ENCODE measurements around the gene OR2W1.

The OR2W1 gene

DNA sequence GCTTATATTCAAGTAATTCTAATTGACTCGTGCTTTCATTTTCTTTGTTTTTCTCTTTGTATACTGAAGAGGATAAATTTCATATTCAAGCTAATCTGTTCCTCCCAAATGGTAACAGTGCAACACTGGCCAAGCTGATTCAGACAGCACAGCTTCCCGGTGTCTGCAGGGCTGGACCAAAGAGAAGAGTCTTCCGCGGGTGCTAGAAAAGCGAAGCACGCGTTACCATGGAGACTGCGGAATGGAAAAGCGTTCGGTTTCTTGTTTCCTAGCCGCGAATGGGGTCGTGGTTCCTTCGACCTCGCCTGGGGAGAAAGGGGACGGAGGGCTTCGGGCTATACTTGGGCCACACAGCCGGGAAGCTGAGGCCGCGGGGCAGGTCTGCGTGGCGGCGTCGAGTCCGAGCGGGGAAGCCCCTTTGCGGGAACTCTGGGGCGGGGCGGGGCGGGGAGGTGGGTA, 33.7 kb downstream of the OR2W1 start:
- peak overlapping the region; percentile 15; the same call in 1 of the 2 replicates for H3K27ac ChIP-seq
- H3K36me3 ChIP-seq (ENCODE audit: insufficient read depth) = no peaks in the 10 kb centered on the region
- TF ChIP-seq, protein P1, sequence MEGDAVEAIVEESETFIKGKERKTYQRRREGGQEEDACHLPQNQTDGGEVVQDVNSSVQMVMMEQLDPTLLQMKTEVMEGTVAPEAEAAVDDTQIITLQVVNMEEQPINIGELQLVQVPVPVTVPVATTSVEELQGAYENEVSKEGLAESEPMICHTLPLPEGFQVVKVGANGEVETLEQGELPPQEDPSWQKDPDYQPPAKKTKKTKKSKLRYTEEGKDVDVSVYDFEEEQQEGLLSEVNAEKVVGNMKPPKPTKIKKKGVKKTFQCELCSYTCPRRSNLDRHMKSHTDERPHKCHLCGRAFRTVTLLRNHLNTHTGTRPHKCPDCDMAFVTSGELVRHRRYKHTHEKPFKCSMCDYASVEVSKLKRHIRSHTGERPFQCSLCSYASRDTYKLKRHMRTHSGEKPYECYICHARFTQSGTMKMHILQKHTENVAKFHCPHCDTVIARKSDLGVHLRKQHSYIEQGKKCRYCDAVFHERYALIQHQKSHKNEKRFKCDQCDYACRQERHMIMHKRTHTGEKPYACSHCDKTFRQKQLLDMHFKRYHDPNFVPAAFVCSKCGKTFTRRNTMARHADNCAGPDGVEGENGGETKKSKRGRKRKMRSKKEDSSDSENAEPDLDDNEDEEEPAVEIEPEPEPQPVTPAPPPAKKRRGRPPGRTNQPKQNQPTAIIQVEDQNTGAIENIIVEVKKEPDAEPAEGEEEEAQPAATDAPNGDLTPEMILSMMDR (conservative IDR thresholded peaks at IDR 0.05; ENCODE audit: low read depth, low read length) = no peak
- H4K20me1 ChIP-seq (ENCODE audit: insufficient read depth) = no peaks in the 10 kb centered on the region
- H3K27me3 ChIP-seq (ENCODE audit: insufficient read depth, low read depth) = no peaks in the 10 kb centered on the region
- no peaks in the 10 kb centered on the region for H3K79me2 ChIP-seq (ENCODE audit: insufficient read depth, low read depth)
- peak overlapping the region; percentile 43; the same call in 1 of the 2 replicates for H3K4me2 ChIP-seq
- H3K4me1 ChIP-seq (ENCODE audit: low read depth, poor library complexity, severe bottlenecking) = no peaks in the 10 kb centered on the region
- H3K4me3 ChIP-seq (IDR thresholded peaks at IDR 0.05; ENCODE audit: insufficient read depth, low read depth, low read length) = no peak overlapping the region
- H3K9ac ChIP-seq = peak overlapping the region; percentile 27; the same call in 1 of the 2 replicates
- peak overlapping the region; percentile 58; the same call in 1 of the 2 replicates for H2AFZ ChIP-seq (ENCODE audit: low read depth)

DNA sequence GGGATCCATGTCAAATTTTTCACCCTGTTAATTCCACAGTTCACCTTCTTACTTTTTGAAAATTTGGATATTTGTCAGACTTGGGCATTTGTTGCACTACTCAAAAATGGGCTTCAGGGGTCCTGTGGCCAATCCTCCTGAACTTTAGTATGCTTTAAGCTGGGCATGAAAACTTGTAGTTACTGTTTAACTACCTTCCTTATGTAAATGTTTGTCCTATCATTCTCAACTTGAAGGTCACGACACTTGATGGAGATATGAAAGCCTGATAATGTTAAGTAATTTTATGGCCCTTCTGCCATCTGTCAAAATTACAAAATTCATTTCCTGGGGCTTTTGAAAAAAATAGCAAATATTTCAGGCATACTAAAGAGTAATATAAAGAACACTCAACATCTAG, 35.6 kb downstream of the OR2W1 start:
- Histone ChIP-seq H3K79me2 (ENCODE audit: insufficient read depth, low read depth) (no peaks in the 10 kb centered on the region), H3K27ac (no peak overlapping the region), H3K4me3 (IDR thresholded peaks at IDR 0.05; ENCODE audit: insufficient read depth, low read depth, low read length) (no peak overlapping the region), H3K4me2 (no peak overlapping the region), H4K20me1 (ENCODE audit: insufficient read depth) (no peaks in the 10 kb centered on the region), H3K36me3 (ENCODE audit: insufficient read depth) (no peaks in the 10 kb centered on the region), H2AFZ (ENCODE audit: low read depth) (no peak overlapping the region), H3K9ac (no peak overlapping the region), H3K4me1 (ENCODE audit: low read depth, poor library complexity, severe bottlenecking) (no peaks in the 10 kb centered on the region), H3K27me3 (ENCODE audit: insufficient read depth, low read depth) (no peaks in the 10 kb centered on the region)
- TF ChIP-seq, protein P1 (conservative IDR thresholded peaks at IDR 0.05; ENCODE audit: low read depth, low read length) = no peak

DNA sequence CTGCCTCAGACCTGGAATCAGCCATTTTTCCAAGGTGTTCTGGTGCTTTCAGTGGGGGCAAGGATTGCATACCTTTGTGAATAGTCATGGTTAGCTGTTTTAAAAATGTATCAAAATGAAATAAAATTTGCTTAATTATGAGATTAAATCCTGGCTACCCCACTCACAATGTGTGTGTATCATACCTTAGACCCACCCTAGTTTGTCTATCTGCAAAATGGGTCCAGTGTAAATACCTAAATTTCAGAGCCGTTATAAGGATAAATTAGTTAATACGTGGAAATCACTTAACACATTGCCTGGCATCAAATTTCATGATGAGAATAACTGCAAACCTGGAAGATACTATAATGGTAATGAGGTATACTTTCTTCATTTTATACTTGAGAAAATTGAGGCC, 36.9 kb downstream of the OR2W1 start:
- Histone ChIP-seq H3K4me1 (ENCODE audit: low read depth, poor library complexity, severe bottlenecking) (no peaks in the 10 kb centered on the region), H3K9ac (no peak overlapping the region), H3K36me3 (ENCODE audit: insufficient read depth) (no peaks in the 10 kb centered on the region), H3K79me2 (ENCODE audit: insufficient read depth, low read depth) (no peaks in the 10 kb centered on the region), H3K4me3 (IDR thresholded peaks at IDR 0.05; ENCODE audit: insufficient read depth, low read depth, low read length) (no peak overlapping the region), H3K27me3 (ENCODE audit: insufficient read depth, low read depth) (no peaks in the 10 kb centered on the region), H2AFZ (ENCODE audit: low read depth) (no peak overlapping the region), H3K4me2 (no peak overlapping the region), H4K20me1 (ENCODE audit: insufficient read depth) (no peaks in the 10 kb centered on the region), H3K27ac (no peak overlapping the region)
- TF ChIP-seq, protein P1 (conservative IDR thresholded peaks at IDR 0.05; ENCODE audit: low read depth, low read length) = no peak

DNA sequence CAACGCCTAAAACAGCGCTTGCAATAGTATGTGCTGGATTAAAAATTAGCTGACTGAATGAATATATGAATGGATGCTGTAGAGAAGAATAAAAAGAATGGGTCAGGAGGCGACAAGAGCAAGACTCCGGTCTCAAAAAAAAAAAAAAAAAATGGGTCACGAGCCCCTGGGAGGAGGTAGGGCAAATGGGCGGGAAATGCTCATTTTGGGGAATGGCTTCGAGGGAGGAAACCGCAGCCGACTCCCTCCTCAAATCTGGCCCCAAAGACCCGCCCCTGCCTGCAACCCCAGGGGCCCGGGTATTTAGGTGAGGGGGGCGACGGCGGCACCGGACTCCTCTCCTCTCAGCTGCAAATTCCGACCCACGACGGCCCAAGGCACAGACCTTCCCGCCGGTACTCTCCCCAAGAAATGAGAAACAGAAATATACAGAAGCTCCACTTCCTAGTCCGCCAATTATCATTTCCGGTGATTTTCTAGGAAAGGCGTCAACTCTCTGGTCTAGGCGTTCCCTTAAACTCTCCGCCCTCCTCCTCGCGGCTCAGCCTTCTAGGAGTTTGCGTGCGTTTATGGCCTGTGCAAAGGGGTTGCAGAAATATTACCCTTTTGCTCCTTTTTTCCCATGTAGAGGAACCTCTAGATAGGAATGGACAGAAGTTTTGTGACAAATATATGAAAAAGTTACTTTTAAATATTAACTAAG, 39.6 kb downstream of the OR2W1 start, which contains the start of gene ZNF311:
ZNF311 (minus strand) TSS at position 133 of the 703 bp plus-strand sequence. CDS start 1,361 bp downstream, outside the sequence.
- Histone ChIP-seq H3K4me3 (IDR thresholded peaks at IDR 0.05; ENCODE audit: insufficient read depth, low read depth, low read length) (no peak within 1 kb of the TSS), H4K20me1 (ENCODE audit: insufficient read depth) (no peaks in the 10 kb centered on the region), H3K4me1 (ENCODE audit: low read depth, poor library complexity, severe bottlenecking) (no peaks in the 10 kb centered on the region), H3K27me3 (ENCODE audit: insufficient read depth, low read depth) (no peaks in the 10 kb centered on the region), H3K4me2 (peak within 1 kb of the TSS; percentile 15; the same call in 1 of the 2 replicates), H3K9ac (peak within 1 kb of the TSS; percentile 28; the same call in 1 of the 2 replicates), H3K79me2 (ENCODE audit: insufficient read depth, low read depth) (no peaks in the 10 kb centered on the region), H3K27ac (no peak within 1 kb of the TSS), H2AFZ (ENCODE audit: low read depth) (peak within 1 kb of the TSS; percentile 32; the same call in 1 of the 2 replicates), H3K36me3 (ENCODE audit: insufficient read depth) (no peaks in the 10 kb centered on the region)
- TF ChIP-seq, protein P1 (conservative IDR thresholded peaks at IDR 0.05; ENCODE audit: low read depth, low read length) = no peak

Measured in KMS-11 (cell line).